ENCODE data around the gene AFMID. TPM values are rescaled to one million over a fixed set of nuclear protein-coding genes. Genes with fewer than 3 reads are reported as not detected.

The AFMID gene
- total and polyA plus RNA-seq, 2 donors (not counting 3 experiments of a cell fraction or from before 2014, with no cell fraction given), result 33.5 to 42.9 TPM

DNA sequence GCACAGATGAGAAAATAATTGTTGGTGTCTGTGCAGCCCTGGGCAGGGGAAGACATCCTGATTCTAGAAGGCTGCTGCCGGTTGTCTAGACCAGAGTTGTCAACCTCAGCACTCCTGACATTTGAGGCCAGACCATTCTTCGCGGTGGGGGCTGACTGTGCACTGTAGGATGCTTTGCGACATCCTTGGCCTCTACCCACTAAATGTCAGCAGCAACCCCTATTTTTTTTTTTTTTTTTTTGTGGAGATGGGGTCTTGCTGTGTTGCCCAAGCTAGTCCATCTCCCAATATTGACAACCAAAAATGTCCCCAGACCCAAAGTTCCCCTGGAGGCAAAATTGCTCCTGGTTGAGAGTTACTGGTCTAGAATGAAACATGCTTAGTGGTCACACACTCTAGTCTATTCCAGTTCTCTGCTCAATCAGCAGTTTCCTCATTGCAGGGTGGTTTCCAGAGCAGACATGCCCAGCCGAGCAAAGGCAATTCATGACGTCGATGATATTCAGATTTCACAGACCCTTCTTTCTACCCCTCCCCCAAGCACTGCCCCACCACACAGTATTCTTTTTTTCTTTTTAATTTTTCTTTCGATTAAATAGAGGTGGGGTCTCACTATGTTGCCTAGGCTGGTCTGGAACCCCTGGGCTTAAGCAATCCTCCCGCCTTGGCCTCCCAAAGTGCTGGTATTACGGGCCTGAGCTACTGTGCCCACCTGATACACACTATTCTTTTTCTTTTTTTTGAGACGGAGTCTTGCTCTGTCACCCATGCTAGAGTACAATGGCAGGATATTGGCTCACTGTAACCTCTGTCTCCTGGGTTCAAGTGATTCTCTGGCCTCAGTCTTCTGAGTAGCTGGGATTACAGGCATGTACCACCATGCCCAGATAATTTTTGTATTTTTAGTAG, 32.0 kb upstream of the AFMID start:
- POLR2A ChIA-PET, result no interaction called here
- FAIRE-seq (no peak), DNase-seq (ENCODE audit: low read depth, low spot score) (no peak)
- Histone ChIP-seq H3K27ac (ENCODE audit: insufficient read depth, low read depth, low read length) (no peak overlapping the region), H3K4me3 (replicated peaks in 1 of 3; ENCODE audit: insufficient read depth in 1 of 3, low read depth in 1 of 3, low read length in 3 of 3) (no peak overlapping the region), H3K4me2 (ENCODE audit: insufficient read depth, low read length) (no peak overlapping the region), H3K9me1 (replicated peaks; ENCODE audit: control insufficient read depth, extremely low read depth, insufficient read depth, low read length) (no peaks in the 10 kb centered on the region), H3K4me1 (ENCODE audit: control insufficient read depth, extremely low read depth, insufficient read depth, low read length) (peaks cover 6% of the 10 kb centered on the region), H3K9ac (replicated peaks; ENCODE audit: extremely low read depth, insufficient read depth, low read length) (no peak overlapping the region), H3K9me3 (replicated peaks; ENCODE audit: control insufficient read depth, insufficient read depth, low read length) (no peaks in the 10 kb centered on the region), H3K36me3 (ENCODE audit: control insufficient read depth in 2 of 2, extremely low read depth in 1 of 2, insufficient read depth in 2 of 2, low read length in 2 of 2) (no peaks in the 10 kb centered on the region), H3K27me3 (ENCODE audit: control insufficient read depth in 2 of 2, insufficient read depth in 2 of 2, low read length in 2 of 2) (no peaks in the 10 kb centered on the region), H2AFZ (ENCODE audit: low read depth, low read length) (no peak overlapping the region), H4K20me1 (replicated peaks; ENCODE audit: control insufficient read depth, extremely low read depth, insufficient read depth, low read length) (no peaks in the 10 kb centered on the region), H3K79me2 (ENCODE audit: control insufficient read depth, insufficient read depth, low read length) (no peaks in the 10 kb centered on the region)
- dilution Hi-C loops (cut with MboI; ENCODE audit: extremely low pct_ligation_motif_present, low sequenced_read_pairs), result no loop called here
- BruUV-seq (replicated peaks), result no TSS peak
- TF ChIP-seq POLR2A (IDR thresholded peaks at IDR 0.05; ENCODE audit: low read depth, low read length), result no peak
- CTCF ChIA-PET, result no interaction called here
- intact Hi-C loops (cut with micrococcal nuclease), result no loop called here

DNA sequence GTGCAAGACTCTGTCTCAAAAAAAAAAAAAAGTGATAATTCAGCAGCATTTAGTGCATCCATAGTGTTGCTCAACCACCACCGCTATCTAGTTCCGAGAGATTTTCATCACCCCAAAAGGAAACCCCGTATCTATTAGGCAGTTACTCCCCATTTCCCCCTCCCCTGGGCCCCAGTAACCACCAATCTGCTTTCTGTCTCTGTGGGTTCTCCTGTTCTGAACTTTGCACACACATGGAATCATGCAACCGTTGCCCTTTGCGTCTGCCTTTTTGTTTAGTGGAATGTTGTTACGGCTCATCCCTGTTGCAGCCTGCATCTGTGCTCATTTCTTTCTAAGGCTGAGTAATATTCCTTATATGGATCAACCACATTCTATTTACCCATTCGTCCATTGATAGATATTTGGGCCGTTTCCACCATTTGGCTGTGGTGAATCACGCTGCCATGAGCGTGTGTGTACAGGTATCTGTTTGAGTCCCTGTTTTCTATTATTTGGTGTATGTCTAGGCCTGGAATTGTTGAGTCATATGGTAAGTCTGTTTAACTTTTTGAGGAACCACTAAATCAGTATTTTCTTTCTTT, 27.5 kb upstream of the AFMID start:
- no peak overlapping the region for H3K4me3 ChIP-seq (replicated peaks in 1 of 3; ENCODE audit: insufficient read depth in 1 of 3, low read depth in 1 of 3, low read length in 3 of 3)
- no peaks in the 10 kb centered on the region for H3K9me3 ChIP-seq (replicated peaks; ENCODE audit: control insufficient read depth, insufficient read depth, low read length)
- no peak for DNase-seq (ENCODE audit: low read depth, low spot score)
- BruUV-seq (replicated peaks), result no TSS peak
- dilution Hi-C loops (cut with MboI; ENCODE audit: extremely low pct_ligation_motif_present, low sequenced_read_pairs) (no loop called here), intact Hi-C loops (cut with micrococcal nuclease) (no loop called here)
- H3K9ac ChIP-seq (replicated peaks; ENCODE audit: extremely low read depth, insufficient read depth, low read length), result no peak overlapping the region
- POLR2A ChIA-PET, result no interaction called here
- no peak overlapping the region for H2AFZ ChIP-seq (ENCODE audit: low read depth, low read length)
- no peak for FAIRE-seq
- H4K20me1 ChIP-seq (replicated peaks; ENCODE audit: control insufficient read depth, extremely low read depth, insufficient read depth, low read length), result no peaks in the 10 kb centered on the region
- H3K9me1 ChIP-seq (replicated peaks; ENCODE audit: control insufficient read depth, extremely low read depth, insufficient read depth, low read length), result no peaks in the 10 kb centered on the region
- H3K4me2 ChIP-seq (ENCODE audit: insufficient read depth, low read length), result no peak overlapping the region
- no peaks in the 10 kb centered on the region for H3K4me1 ChIP-seq (ENCODE audit: control insufficient read depth, extremely low read depth, insufficient read depth, low read length)
- TF ChIP-seq MYC (IDR thresholded peaks at IDR 0.05; ENCODE audit: low read depth, low read length) (no peak), EZH2 (IDR thresholded peaks at IDR 0.05; ENCODE audit: borderline replicate concordance, low read depth, low read length, severe bottlenecking) (no peak)
- CTCF ChIA-PET, result no interaction called here
- H3K79me2 ChIP-seq (ENCODE audit: control insufficient read depth, insufficient read depth, low read length), result no peaks in the 10 kb centered on the region
- no peaks in the 10 kb centered on the region for H3K27me3 ChIP-seq (ENCODE audit: control insufficient read depth in 2 of 2, insufficient read depth in 2 of 2, low read length in 2 of 2)
- no peak overlapping the region for H3K27ac ChIP-seq (ENCODE audit: insufficient read depth, low read depth, low read length)
- H3K36me3 ChIP-seq (ENCODE audit: control insufficient read depth in 2 of 2, extremely low read depth in 1 of 2, insufficient read depth in 2 of 2, low read length in 2 of 2), result no peaks in the 10 kb centered on the region
